ENCODE data around the gene ST14. TPM values are rescaled to one million over a fixed set of nuclear protein-coding genes. Genes with fewer than 3 reads are reported as not detected.

ST14 gene
- total and polyA plus RNA-seq, 11 donors, result 0.37 to 13.0 (median 1.3) TPM

GRCh38 chr11:130126516-130126915, 33.1 kb upstream of the ST14 start:
- no peaks in the 10 kb centered on the region for H3K27me3 ChIP-seq
- DNase-seq (no peak), ATAC-seq (no peak)
- 92 to 96% (median 94%) methylated on average over 5 of the region's 5 CpGs for WGBS, 4 donors
- H3K27ac ChIP-seq, result no peak overlapping the region
- no peak for TF ChIP-seq POLR2A (IDR thresholded peaks at IDR 0.05)
- TF ChIP-seq CTCF (IDR thresholded peaks at IDR 0.05), result no peak
- no peak overlapping the region for H3K4me3 ChIP-seq
- intact Hi-C loops (cut with DNase I), result loop anchor here in 3 of 10 donors (5.0 to 10.0 kb wide), 5 partner anchors 52 to 139 kb away; partner anchors contain the start of genes PRDM10 (in 3 of the 3) and APLP2 (in 1 of the 3)
- H3K4me1 ChIP-seq, result peaks cover 0 to 53% (median 13%) of the 10 kb centered on the region in 12 donors
- H3K36me3 ChIP-seq, result peaks cover 0 to 97% (median 73%) of the 10 kb centered on the region in 9 donors
- no peaks in the 10 kb centered on the region for H3K9me3 ChIP-seq

- no peaks in the 10 kb centered on the region for H3K27me3 ChIP-seq
- ATAC-seq, result no peak
- 80 to 88% (median 81%) methylated on average over 4 of the region's 4 CpGs for WGBS, 4 donors
- H3K27ac ChIP-seq, result no peak overlapping the region
- H3K9me3 ChIP-seq, result no peaks in the 10 kb centered on the region
- H3K4me1 ChIP-seq, result peaks cover 0 to 43% (median 12%) of the 10 kb centered on the region in 12 donors
- intact Hi-C loops (cut with DNase I), result loop anchor here in 3 of 10 donors (5.0 to 10.0 kb wide), 5 partner anchors 53 to 140 kb away; partner anchors contain the start of genes PRDM10 (in 3 of the 3) and APLP2 (in 1 of the 3)
- no peak for TF ChIP-seq CTCF (IDR thresholded peaks at IDR 0.05)
- TF ChIP-seq POLR2A (IDR thresholded peaks at IDR 0.05), result no peak
- peaks cover 0 to 96% (median 74%) of the 10 kb centered on the region in 9 donors for H3K36me3 ChIP-seq
- no peak for DNase-seq
- no peak overlapping the region for H3K4me3 ChIP-seq
Observed at GRCh38 chr11:130127509-130127908, 32.1 kb upstream of the ST14 start.

DNA sequence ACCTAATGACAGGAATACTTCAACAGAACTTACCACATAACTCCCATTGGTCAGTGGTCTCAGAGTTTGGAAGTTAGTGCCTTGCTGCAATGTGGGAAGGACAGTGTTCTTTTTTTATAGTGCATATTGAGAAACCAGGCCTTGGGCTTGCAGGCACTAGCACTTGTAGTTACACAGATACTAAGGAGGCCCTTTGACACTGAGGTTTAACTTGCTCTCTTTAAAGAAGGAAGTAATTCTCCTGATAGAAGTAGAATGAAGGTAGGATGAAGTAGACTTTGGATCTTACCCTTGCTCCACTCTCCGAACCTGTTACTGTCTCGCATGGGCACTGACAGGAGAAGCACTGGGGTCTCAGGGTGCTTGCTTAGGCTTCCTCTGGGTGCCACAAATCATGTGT, 31.0 kb upstream of the ST14 start:
- Histone ChIP-seq H3K36me3 (peaks cover 0 to 96% (median 72%) of the 10 kb centered on the region in 9 donors), H3K27me3 (no peaks in the 10 kb centered on the region), H3K27ac (no peak overlapping the region), H3K4me1 (peaks cover 0 to 36% (median 11%) of the 10 kb centered on the region in 12 donors), H3K9me3 (no peaks in the 10 kb centered on the region), H3K4me3 (no peak overlapping the region)
- ATAC-seq, result no peak
- no peak for TF ChIP-seq POLR2A (IDR thresholded peaks at IDR 0.05)
- TF ChIP-seq CTCF (IDR thresholded peaks at IDR 0.05), result no peak
- WGBS, 4 donors, result 67 to 100% (median 98%) methylated on average over 1 to 2 of the region's 2 CpGs
- DNase-seq, result no peak
- intact Hi-C loops (cut with DNase I), result loop anchor here in 3 of 10 donors (5.0 to 10.0 kb wide), 5 partner anchors 54 to 141 kb away; partner anchors contain the start of genes PRDM10 (in 3 of the 3) and APLP2 (in 1 of the 3)

DNA sequence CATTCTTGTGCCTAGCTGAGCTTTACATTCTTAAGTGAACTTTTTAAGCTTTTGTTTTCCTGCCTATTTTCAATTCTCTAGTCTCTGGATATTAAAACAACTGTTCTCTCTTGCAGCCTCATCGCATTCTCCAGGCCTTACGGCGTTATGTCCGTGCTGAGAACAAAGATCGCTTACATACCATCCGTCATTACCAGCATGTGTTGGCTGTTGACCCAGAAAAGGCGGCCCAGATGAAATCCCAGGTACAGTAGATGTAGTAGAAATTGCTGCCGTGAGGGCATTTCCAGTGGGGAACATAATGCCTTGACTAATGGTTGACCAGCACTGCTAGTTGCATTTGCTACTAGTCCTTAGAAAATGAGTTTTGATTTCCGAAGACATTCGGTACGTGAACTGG, 29.7 kb upstream of the ST14 start:
- Histone ChIP-seq H3K4me1 (peaks cover 0 to 23% (median under 1%) of the 10 kb centered on the region in 12 donors), H3K27me3 (no peaks in the 10 kb centered on the region), H3K4me3 (no peak overlapping the region), H3K36me3 (peaks cover 2 to 96% (median 77%) of the 10 kb centered on the region in 9 donors), H3K9me3 (no peaks in the 10 kb centered on the region), H3K27ac (no peak overlapping the region)
- ATAC-seq (no peak), DNase-seq (no peak)
- no peak for TF ChIP-seq CTCF (IDR thresholded peaks at IDR 0.05)
- no peak for TF ChIP-seq POLR2A (IDR thresholded peaks at IDR 0.05)
- intact Hi-C loops (cut with DNase I), result loop anchor here in 9 of 10 donors (5.0 to 10.0 kb wide), 7 partner anchors 55 to 143 kb away; partner anchors contain the start of genes PRDM10 (in 6 of the 9) and APLP2 (in 3 of the 9)
- 79 to 87% (median 83%) methylated on average over 11 of the region's 11 CpGs for WGBS, 4 donors

All from heart left ventricle (tissue), 16 donors.